Ureter (tissue), 1 donor: ENCODE data around the gene FOSL1. TPM values are rescaled to one million over a fixed set of nuclear protein-coding genes. Genes with fewer than 3 reads are reported as not detected.

Source experiments
- DNase-seq: peaks from one replicate; pipeline ENCODE4 v3.0.0-alpha.2; 2020; ENCODE audit warnings: low spot score
- total RNA-seq: library from RNA; stranded (reverse); gene quantifications from one replicate; pipeline ENCODE4 v1.2.4, GENCODE V29; 2023
- donor health status: DM: yes; HTN: yes; CAD: no.

Gene FOSL1
- total RNA-seq, 1 donor from 2014 or later, result 4.5 TPM

- no peak for DNase-seq
These were observed 36.1 kb downstream of the FOSL1 start for GRCh38 chr11:65863889-65864705.

- no peak for DNase-seq
These were observed 37.0 kb downstream of the FOSL1 start for GRCh38 chr11:65862941-65863888.

- no peak for DNase-seq
These were observed 37.9 kb downstream of the FOSL1 start for GRCh38 chr11:65862191-65862735.

GRCh38 chr11:65861533-65862183 is 38.5 kb downstream of the FOSL1 start:
- DNase-seq, result no peak

- no peak for DNase-seq
These were observed 39.1 kb downstream of the FOSL1 start for GRCh38 chr11:65861165-65861505.

DNA sequence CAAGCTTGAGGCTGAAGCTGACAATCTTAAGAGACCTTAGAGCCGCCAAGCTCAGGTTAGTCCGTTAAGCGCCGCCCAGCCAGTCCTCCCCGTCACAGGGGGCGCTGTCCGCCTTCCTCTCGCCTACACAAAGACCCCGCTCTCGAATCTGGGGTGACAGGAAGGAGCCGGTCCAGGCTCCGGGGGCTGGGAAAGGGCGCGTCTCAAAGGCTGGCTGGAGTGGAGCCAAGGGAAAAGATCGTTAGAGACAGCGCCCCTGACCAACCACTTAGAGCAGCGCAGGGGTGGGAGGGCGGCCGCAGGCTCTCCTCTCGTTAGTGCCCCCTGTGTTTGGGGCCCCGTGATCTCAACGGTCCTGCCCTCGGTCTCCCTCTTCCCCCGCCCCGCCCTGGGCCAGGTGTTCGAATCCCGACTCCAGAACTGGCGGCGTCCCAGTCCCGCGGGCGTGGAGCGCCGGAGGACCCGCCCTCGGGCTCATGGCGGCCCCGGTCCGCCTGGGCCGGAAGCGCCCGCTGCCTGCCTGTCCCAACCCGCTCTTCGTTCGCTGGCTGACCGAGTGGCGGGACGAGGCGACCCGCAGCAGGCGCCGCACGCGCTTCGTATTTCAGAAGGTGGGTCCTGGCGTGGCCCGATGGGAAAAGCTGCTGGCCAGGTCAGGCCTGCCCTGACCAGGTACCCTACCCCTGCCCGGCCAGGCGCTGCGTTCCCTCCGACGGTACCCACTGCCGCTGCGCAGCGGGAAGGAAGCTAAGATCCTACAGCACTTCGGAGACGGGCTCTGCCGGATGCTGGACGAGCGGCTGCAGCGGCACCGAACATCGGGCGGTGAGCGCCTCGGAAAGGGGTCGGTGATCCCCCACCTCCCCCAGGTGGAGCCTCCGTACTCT is 39.7 kb downstream of the FOSL1 start, which contains the start of gene MUS81:
Gene MUS81, plus strand, starts transcription at position 156 of the 887 bp plus-strand sequence. Its CDS starts 321 bp downstream, at position 477.
- DNase-seq, result peak; percentile 99

GRCh38 chr11:65859812-65860277 is 40.3 kb downstream of the FOSL1 start:
- no peak for DNase-seq

DNA sequence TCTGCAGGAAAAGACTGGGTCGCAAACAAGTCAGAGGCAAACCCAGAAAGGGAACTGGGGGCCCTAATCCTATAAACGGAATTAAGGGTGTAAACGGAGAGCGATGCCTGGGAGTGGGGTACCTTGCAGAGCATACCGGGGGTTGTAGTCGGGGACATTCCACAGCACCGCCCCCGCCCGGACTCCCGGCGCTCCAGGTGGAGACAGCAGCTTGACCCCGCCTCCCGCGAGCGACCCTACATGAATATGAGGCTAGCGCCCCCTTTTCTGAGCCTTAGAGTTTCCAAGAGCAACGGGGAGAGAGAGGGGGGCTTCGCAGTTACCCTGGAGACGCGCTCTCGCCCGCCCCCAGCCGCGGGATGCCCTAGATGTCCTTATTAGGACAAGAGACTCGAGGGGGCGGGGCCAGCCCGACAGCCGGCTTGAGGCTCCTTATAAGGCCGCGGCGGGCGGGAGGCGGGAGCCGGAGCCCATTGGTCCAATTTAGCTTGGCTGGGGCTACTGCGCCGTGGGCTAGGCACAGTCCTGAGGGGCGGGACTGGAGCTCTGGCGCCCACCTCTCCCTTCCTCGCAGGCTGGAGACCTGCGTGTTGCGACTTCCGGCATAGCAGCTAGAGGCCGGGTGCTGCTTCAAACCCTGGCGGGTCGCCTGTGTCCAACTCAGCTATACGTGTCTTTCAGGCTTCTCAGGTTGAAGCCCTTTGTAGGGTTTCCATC is 40.9 kb downstream of the FOSL1 start:
- peak; percentile 99 for DNase-seq

DNA sequence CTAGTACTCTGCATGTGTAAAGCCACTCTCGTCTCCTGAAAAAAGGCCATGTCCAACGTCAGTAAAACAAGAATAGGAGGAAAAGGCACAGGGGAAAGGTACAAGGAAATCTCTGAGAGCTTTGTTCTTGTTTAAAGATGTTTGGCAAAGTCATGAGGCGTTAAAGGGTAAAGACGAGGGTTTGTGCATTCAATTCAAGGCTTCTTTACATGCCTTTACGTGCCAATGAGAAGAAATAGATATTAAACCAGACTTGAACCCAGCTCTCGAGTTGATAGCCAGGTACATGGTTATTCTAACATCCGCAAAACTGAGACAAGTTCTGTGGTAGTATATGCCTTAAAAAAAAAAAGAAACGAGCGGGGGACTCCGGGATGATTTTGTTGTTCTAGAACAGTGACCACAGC is 41.5 kb downstream of the FOSL1 start:
- DNase-seq, result no peak

DNA sequence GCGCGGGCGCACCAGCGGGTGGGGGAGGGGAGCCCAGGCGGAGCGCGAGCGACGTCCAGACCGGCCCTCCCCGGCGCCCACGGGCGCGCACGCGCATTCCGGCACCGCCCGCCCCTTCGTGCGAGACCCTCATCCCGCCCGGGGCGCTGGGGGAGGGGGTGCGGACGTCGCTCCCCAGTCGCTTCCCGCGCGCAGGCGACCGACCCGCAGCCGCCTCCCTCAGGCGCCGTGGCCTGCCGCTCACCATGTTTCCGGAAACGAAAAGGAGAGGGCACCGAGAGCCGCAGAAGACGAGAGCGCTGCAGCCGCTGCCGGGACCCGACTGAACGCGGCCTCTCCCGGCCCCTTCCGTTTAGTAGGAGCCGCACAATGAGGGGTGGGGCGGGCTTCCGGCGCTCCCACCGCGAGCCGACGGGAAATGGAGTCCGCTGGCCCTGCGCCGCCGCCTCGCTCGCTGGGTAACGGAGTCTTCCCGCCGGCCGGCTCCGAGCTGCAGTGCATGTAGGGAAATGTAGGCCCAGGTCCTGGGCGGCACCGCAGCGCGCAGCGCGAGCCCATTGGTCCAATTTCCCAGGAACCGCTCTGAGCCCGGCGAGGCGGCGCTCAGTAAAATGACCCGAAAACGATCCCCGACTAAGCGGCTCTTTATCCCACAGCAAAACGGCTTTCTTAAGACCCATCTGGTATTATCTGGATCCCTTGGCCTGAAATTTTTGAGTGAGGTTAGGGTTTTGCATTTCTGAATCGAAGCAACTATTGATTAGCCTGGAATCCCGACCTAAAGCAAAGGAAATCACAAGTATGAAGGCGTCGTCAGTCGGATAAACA is 42.1 kb downstream of the FOSL1 start, which contains the start of gene CFL1:
Gene CFL1, minus strand, starts transcription at position 328 of the 828 bp plus-strand sequence. Its CDS starts 81 bp downstream, at position 247.
- peak; percentile 98 for DNase-seq

DNA sequence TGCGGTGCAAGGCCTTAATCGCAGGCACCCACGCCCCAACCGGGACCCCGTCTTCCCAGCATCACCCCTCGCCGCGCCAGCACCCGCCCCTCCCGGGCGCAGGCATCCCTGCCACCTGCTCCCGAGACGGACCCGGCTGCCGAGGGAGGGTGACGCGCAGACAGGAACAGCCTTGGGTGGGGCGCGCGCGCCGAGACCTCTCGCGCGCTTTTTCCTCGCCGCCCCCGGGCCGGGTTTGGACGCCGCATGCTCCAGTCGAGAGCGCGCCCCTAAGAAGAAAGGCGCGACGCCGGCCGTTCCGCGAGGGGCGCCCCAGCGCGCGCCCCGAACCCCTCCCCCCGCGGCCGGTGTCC is 42.7 kb downstream of the FOSL1 start:
- DNase-seq, result no peak

GRCh38 chr11:65856689-65857499 is 43.3 kb downstream of the FOSL1 start:
- DNase-seq, result peak; percentile 89

DNA sequence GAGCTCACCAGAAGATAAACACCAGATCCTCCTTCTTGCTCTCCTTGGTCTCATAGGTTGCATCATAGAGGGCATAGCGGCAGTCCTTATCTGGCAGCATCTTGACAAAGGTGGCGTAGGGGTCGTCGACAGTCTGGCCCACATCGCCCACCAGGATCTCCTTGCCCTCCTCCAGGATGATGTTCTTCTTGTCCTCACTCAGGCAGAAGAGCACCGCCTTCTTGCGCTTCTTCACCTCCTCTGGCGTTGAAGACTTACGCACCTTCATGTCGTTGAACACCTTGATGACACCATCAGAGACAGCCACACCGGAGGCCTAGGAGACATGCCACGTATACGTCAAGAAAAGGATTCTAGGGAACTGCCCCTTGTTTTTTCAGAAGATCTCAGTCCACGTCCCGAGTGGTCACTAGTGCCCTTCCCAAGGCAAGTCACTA is 44.2 kb downstream of the FOSL1 start:
- DNase-seq, result no peak

GRCh38 chr11:65854852-65855837 is 45.0 kb downstream of the FOSL1 start:
- no peak for DNase-seq

DNA sequence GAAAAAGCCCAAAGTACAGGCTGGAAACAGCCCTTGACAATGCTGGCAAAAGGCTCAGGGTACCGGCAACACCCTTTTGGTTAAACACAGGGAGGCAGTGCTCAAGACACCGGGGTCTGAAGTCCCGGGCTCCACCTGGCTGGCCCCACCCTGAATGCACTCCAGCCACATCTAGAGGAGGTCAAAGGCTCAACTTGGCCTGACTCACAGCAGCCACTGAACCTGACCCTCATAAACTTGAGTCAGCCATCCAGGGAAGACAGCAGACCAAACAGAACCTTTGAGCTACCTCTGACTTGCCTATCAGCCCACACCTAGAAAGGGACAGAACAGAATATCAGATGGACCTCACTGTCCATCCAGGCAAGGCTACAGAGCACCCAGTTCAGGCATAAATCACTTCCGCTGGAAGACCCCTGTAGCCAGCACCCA is 46.0 kb downstream of the FOSL1 start:
- DNase-seq, result no peak

DNA sequence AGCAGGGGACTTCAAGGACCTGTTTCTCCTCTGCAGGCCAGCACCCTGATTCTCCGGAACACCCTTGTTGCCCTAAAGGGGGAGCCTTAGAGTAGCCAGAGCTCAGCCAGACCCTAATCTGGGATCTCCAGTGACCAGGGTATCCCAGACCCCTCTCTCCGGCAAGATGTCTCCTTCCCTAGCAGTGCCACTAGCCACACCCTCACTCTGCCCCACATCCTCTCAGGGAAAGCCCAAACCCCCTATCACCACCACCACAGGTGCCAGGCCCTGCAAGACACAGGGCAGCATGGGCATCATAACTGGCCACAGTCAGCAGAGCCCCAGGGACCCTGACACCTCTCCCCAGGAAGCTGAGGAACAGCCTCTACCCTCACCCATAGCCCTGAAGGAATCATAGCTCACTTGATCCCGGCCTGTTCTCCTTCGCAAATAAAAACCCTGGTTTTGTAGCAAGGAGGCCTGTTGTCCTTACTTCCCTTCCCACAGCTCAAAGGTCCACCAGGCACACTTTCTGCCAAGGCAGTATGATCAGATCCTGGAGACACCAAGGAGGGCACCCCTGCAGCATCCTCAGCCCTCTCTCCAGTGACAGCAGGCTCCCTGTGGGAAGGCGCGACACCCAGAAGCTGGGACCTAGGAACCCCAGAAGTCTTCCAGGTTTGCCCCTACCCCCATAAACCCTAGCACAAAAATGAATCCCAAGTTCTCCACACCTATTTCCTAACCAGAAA is 46.8 kb downstream of the FOSL1 start:
- DNase-seq, result no peak
